BE2C (cell line): ENCODE data around the gene ASB16.
"Not testable (repeated sequence)": the region's sequence is repeated elsewhere in the genome, so short reads cannot be mapped to it uniquely, and the experiment has no call there.

Experiments used
- DNase-seq: peaks from one replicate; pipeline ENCODE4 v3.0.0-alpha.2; 2020
- H3K27me3 ChIP-seq: fragments of 250-450 bp; sonication (Bioruptor Pico); 2 replicates; pipeline ENCODE4 v1.5.1; 2020; ENCODE audit warnings: mild to moderate bottlenecking
- H3K36me3 ChIP-seq: fragments of 250-450 bp; sonication (Bioruptor Pico); 2 replicates; pipeline ENCODE4 v1.5.1; 2020; ENCODE audit warnings: mild to moderate bottlenecking
- H3K4me1 ChIP-seq: fragments of 250-450 bp; sonication (Bioruptor Pico); 2 replicates; pipeline ENCODE4 v1.5.1; 2020
- H3K4me3 ChIP-seq: 2 replicates; pipeline ENCODE4 v1.5.1; 2011; ENCODE audit warnings: low read depth, low read length
- H3K9me3 ChIP-seq: fragments of 250-450 bp; sonication (Bioruptor Pico); 2 replicates; pipeline ENCODE4 v1.5.1; 2020
- TF ChIP-seq, protein P1 (sequence below): IDR thresholded peaks from 2 replicates; pipeline ENCODE4 v1.5.1; 2012; ENCODE audit warnings: mild to moderate bottlenecking, low read depth, low read length

The ASB16 gene

DNA sequence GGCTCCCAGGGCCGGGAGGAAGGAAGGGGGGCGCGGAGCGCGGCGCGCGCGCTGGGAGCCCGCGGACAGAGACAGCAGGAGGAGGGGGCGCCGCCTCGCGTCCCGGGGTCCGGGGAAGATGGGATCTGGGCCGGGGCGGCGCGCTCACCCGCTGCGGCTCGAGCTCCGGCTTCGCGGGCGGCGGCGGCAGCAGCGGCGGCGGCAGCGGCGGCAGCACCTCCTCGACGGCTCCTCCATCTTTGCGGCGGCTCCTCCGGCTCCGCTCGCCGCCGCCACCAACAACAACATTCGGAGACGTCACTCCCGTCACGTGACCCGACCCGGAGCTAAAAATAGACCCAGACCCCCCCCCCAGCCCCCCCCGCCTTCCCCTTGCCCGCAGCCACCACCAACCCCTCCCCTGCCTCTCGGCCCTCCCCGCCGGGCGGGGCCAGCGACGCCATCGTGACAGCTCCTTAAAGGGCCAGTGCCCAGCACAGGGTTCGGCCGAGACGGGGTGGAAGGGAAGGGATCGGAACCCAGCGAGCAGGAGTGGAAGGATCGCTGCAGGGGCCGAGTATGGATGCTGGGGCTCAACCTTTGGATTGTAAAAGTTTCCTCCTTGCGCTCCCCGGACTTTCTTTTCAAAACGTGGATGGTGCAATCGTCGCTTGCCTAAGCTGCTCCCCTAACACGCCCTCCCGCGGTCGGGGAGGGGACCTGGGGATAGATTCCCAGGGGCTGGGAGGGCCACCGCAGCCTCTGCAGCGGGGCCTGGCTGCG lies 47.0 kb upstream of the ASB16 start, which contains the start of gene HDAC5:
TSS of gene HDAC5 (minus strand) at position 286 of the 762 bp plus-strand sequence. CDS start 6,126 bp downstream, outside the sequence.
- Histone ChIP-seq H3K9me3 (no peaks in the 10 kb centered on the region), H3K27me3 (no peaks in the 10 kb centered on the region), H3K4me1 (peaks cover 16% of the 10 kb centered on the region), H3K4me3 (peak within 1 kb of the TSS; percentile 85), H3K36me3 (no peaks in the 10 kb centered on the region)
- TF ChIP-seq, protein P1, sequence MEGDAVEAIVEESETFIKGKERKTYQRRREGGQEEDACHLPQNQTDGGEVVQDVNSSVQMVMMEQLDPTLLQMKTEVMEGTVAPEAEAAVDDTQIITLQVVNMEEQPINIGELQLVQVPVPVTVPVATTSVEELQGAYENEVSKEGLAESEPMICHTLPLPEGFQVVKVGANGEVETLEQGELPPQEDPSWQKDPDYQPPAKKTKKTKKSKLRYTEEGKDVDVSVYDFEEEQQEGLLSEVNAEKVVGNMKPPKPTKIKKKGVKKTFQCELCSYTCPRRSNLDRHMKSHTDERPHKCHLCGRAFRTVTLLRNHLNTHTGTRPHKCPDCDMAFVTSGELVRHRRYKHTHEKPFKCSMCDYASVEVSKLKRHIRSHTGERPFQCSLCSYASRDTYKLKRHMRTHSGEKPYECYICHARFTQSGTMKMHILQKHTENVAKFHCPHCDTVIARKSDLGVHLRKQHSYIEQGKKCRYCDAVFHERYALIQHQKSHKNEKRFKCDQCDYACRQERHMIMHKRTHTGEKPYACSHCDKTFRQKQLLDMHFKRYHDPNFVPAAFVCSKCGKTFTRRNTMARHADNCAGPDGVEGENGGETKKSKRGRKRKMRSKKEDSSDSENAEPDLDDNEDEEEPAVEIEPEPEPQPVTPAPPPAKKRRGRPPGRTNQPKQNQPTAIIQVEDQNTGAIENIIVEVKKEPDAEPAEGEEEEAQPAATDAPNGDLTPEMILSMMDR = peak; percentile 68
- peak; percentile 98 for DNase-seq

- TF ChIP-seq, protein P1 = no peak
- Histone ChIP-seq H3K4me1 (peaks cover 16% of the 10 kb centered on the region), H3K9me3 (no peaks in the 10 kb centered on the region), H3K36me3 (no peaks in the 10 kb centered on the region), H3K27me3 (no peaks in the 10 kb centered on the region), H3K4me3 (peak overlapping the region; percentile 65)
- DNase-seq = no peak
Observed at GRCh38 chr17:44124118-44124438, 46.4 kb upstream of the ASB16 start.

DNA sequence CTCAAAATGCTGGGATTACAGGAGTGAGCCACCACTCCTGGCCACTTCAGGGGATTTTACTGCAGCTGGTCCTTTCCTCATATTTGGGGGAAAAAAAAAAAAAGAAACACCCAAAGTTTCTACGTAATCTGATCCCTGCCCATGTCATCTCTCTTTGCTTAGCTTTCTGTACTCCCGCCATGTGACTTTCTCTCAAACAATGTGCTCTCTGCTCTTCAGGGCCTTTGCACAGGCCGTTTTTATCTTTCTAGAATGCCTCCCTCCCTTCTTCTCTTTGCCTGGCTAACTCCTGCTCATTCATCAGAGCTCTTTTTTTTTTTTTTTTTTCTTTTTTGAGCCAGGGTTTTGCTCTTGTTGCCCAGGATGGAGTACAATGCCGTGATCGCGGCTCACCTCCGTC lies 42.1 kb upstream of the ASB16 start:
- Histone ChIP-seq H3K4me1 (peaks cover 3% of the 10 kb centered on the region; the same call in 1 of the 2 replicates), H3K4me3 (no peak overlapping the region), H3K36me3 (no peaks in the 10 kb centered on the region), H3K27me3 (no peaks in the 10 kb centered on the region), H3K9me3 (no peaks in the 10 kb centered on the region)
- no peak for DNase-seq
- TF ChIP-seq, protein P1 = no peak

DNA sequence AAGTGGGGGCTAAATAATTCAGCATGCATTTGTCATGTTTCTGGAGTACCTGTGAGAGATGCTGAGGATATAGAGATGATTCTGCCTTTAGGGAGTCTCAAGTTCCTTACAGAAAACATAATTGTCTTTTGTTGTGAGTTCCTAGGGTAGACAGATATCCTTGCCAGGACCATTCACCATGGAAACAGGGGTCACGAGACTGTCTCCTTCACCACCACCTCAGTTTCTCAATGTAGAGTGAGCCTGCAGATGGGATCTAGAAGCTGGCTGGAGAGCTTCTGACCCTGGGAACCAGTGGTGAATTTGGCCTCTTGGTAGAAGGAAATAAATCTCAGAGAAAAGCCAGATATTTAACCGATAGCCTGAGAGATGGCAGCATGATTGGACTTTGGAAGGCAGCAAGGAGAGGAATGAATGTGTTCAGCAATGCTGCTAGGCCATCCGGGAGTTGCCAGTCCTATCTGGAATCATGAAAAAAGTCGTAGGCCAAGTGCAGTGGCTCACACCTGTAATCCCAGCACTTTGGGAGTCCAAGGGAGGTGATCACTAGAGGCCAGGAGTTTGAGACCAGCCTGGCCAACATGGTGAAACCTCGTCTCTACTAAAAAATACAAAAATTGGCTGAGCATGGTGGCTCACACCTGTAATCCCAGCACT lies 39.7 kb upstream of the ASB16 start:
- Histone ChIP-seq H3K36me3 (no peaks in the 10 kb centered on the region), H3K4me1 (no peaks in the 10 kb centered on the region), H3K9me3 (no peaks in the 10 kb centered on the region), H3K27me3 (no peaks in the 10 kb centered on the region), H3K4me3 (no peak overlapping the region)
- TF ChIP-seq, protein P1 = no peak
- DNase-seq = no peak

DNA sequence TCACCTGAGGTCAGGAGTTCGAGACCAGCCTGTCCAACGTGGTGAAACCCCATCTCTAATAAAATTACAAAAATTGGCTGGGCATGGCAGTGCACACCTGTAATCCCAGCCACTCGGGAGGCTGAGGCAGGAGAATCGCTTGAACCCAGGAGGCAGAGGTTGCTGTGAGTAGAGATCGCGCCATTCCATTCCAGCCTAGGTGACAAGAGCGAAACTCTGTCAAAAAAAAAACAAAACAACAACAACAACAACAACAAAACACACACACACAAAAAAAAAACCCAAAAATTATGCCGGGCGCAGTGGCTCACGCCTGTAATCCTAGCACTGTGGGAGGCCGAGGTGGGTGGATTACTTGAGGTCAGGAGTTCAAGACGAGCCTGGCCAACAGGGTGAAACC lies 39.1 kb upstream of the ASB16 start:
- H3K9me3 ChIP-seq, H3K27me3 ChIP-seq, DNase-seq, H3K4me1 ChIP-seq, H3K4me3 ChIP-seq, H3K36me3 ChIP-seq: not testable (repeated sequence)

- no peaks in the 10 kb centered on the region for H3K4me1 ChIP-seq
- TF ChIP-seq, protein P1 = no peak
- no peak overlapping the region for H3K4me3 ChIP-seq
- H3K9me3 ChIP-seq = no peaks in the 10 kb centered on the region
- no peaks in the 10 kb centered on the region for H3K36me3 ChIP-seq
- no peak for DNase-seq
- no peaks in the 10 kb centered on the region for H3K27me3 ChIP-seq
Observed at GRCh38 chr17:44132275-44132821, 38.2 kb upstream of the ASB16 start.
